LNCaP clone FGC (cell line): ENCODE data around the gene IMP3.

Experiments used
- DNase-seq: peaks from one replicate; pipeline ENCODE4 v3.0.0-alpha.2; 2011; ENCODE audit warnings: low read depth
- H3K4me3 ChIP-seq: 2 replicates; pipeline ENCODE4 v1.5.1; 2011; ENCODE audit warnings: mild to moderate bottlenecking, low read depth, low read length, control low read depth
- TF ChIP-seq, protein P1 (sequence below): IDR thresholded peaks from 2 replicates; pipeline ENCODE4 v1.5.1; 2012; ENCODE audit warnings: mild to moderate bottlenecking; ENCODE audit not compliant: control insufficient read depth, insufficient read depth; ENCODE audit errors: extremely low read depth

Gene IMP3

GRCh38 chr15:75591655-75592364 is 48.2 kb downstream of the IMP3 start:
- TF ChIP-seq, protein P1, sequence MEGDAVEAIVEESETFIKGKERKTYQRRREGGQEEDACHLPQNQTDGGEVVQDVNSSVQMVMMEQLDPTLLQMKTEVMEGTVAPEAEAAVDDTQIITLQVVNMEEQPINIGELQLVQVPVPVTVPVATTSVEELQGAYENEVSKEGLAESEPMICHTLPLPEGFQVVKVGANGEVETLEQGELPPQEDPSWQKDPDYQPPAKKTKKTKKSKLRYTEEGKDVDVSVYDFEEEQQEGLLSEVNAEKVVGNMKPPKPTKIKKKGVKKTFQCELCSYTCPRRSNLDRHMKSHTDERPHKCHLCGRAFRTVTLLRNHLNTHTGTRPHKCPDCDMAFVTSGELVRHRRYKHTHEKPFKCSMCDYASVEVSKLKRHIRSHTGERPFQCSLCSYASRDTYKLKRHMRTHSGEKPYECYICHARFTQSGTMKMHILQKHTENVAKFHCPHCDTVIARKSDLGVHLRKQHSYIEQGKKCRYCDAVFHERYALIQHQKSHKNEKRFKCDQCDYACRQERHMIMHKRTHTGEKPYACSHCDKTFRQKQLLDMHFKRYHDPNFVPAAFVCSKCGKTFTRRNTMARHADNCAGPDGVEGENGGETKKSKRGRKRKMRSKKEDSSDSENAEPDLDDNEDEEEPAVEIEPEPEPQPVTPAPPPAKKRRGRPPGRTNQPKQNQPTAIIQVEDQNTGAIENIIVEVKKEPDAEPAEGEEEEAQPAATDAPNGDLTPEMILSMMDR, result no peak
- no peak overlapping the region for H3K4me3 ChIP-seq
- no peak for DNase-seq

DNA sequence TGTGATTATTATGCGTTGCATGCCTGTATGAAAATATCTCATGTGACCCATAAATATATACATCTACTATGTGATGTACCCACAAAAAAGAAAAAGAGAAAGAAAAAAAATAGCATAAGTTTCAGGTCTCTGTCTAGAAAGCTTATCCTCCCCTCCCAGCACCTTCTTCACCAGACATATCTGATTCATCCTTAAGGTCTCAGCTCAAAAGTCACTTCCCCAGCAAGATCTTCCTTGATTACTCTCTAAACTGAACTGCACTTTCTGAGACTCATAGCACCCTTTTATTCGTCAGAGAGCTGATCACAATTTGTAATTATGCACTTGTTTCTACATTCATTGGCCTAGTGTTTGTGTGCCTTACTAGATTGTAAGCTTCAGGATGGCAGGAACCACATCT is 49.8 kb downstream of the IMP3 start:
- no peak for DNase-seq

More for the DNA sequence above, 49.8 kb downstream of the IMP3 start:
- TF ChIP-seq, protein P1, result no peak
- no peak overlapping the region for H3K4me3 ChIP-seq
